Fibroblast of villous mesenchyme (primary cell): ENCODE results near the gene ZGPAT. TPM values are rescaled to one million over a fixed set of nuclear protein-coding genes. Genes with fewer than 3 reads are reported as not detected.

ENCODE experiments used
- DNase-seq: peaks from one replicate; pipeline ENCODE4 v3.0.0-alpha.2; 2010; ENCODE audit warnings: low read depth
- H3K4me3 ChIP-seq: 2 replicates; pipeline ENCODE4 v1.5.1; 2011; ENCODE audit warnings: low read depth, mild to moderate bottlenecking, low read length
- CTCF ChIP-seq: IDR thresholded peaks from 2 replicates; pipeline ENCODE4 v1.5.1; 2012; ENCODE audit warnings: low read depth, mild to moderate bottlenecking, low read length; ENCODE audit not compliant: insufficient read depth
- total RNA-seq: library from RNA; depleted of rRNA; stranded (reverse); fragments of >200 nt; gene quantifications from 2 replicates; pipeline ENCODE4 v1.2.3, GENCODE V29; 2012

ZGPAT gene
- total RNA-seq, 1 donor, result 19.4 TPM

GRCh38 chr20:63697357-63697867, 10.4 kb upstream of the ZGPAT start:
- no peak for DNase-seq
- no peak overlapping the region for H3K4me3 ChIP-seq
- TF ChIP-seq CTCF, result no peak

GRCh38 chr20:63697868-63698545, 9.8 kb upstream of the ZGPAT start:
- DNase-seq, result no peak
- TF ChIP-seq CTCF, result no peak
- H3K4me3 ChIP-seq, result no peak overlapping the region

GRCh38 chr20:63698739-63699465, 8.9 kb upstream of the ZGPAT start:
- no peak for TF ChIP-seq CTCF
- H3K4me3 ChIP-seq, result no peak overlapping the region
- DNase-seq, result peak; percentile 91

GRCh38 chr20:63699466-63700198, 8.2 kb upstream of the ZGPAT start:
- TF ChIP-seq CTCF, result no peak
- no peak overlapping the region for H3K4me3 ChIP-seq
- DNase-seq, result no peak

GRCh38 chr20:63700199-63701050, 7.4 kb upstream of the ZGPAT start:
- TF ChIP-seq CTCF, result no peak
- H3K4me3 ChIP-seq, result no peak overlapping the region
- no peak for DNase-seq

GRCh38 chr20:63701051-63701328, 6.8 kb upstream of the ZGPAT start:
- no peak for DNase-seq
- TF ChIP-seq CTCF, result no peak
- H3K4me3 ChIP-seq, result no peak overlapping the region
